ENCODE results near the gene H1-8.
"Not testable (repeated sequence)": the region's sequence is repeated elsewhere in the genome, so short reads cannot be mapped to it uniquely, and the experiment has no call there.

H1-8 gene

GRCh38 chr3:129534428-129535027 lies 8.4 kb upstream of the H1-8 start:
- no peak for DNase-seq

GRCh38 chr3:129535075-129535474 lies 7.9 kb upstream of the H1-8 start:
- DNase-seq = no peak

GRCh38 chr3:129536374-129536667 lies 6.7 kb upstream of the H1-8 start:
- no peak for DNase-seq

- no peak for DNase-seq
Measured at GRCh38 chr3:129536804-129537203, 6.2 kb upstream of the H1-8 start.

GRCh38 chr3:129539206-129539605 lies 3.8 kb upstream of the H1-8 start:
- DNase-seq = no peak

GRCh38 chr3:129540776-129541516 lies 2.0 kb upstream of the H1-8 start:
- DNase-seq = no peak

GRCh38 chr3:129542747-129543146 lies 228 bp upstream of the H1-8 start:
- no peak for DNase-seq

GRCh38 chr3:129543999-129544398 lies 1.0 kb downstream of the H1-8 start:
- no peak for DNase-seq

- not testable (repeated sequence) for DNase-seq
Measured at GRCh38 chr3:129545951-129546350, 3.0 kb downstream of the H1-8 start.

GRCh38 chr3:129547241-129547640 lies 4.3 kb downstream of the H1-8 start:
- no peak for DNase-seq

- DNase-seq = no peak
Measured at GRCh38 chr3:129548104-129548965, 5.4 kb downstream of the H1-8 start.

GRCh38 chr3:129549006-129549800 lies 6.2 kb downstream of the H1-8 start:
- DNase-seq = no peak

- no peak for DNase-seq
Measured at GRCh38 chr3:129549805-129550204, 6.8 kb downstream of the H1-8 start.

GRCh38 chr3:129552287-129553050 lies 9.5 kb downstream of the H1-8 start:
- DNase-seq = no peak

GRCh38 chr3:129553171-129553570 lies 10.2 kb downstream of the H1-8 start:
- no peak for DNase-seq

- no peak for DNase-seq
Measured at GRCh38 chr3:129553719-129554118, 10.7 kb downstream of the H1-8 start.

- DNase-seq = no peak
Measured at GRCh38 chr3:129554356-129555152, 11.6 kb downstream of the H1-8 start.

- no peak for DNase-seq
Measured at GRCh38 chr3:129555153-129555550, 12.2 kb downstream of the H1-8 start.

- DNase-seq = no peak
Measured at GRCh38 chr3:129555616-129556357, 12.8 kb downstream of the H1-8 start.

GRCh38 chr3:129556358-129556695 lies 13.4 kb downstream of the H1-8 start:
- DNase-seq = no peak

Measured in central memory CD4-positive, alpha-beta T cell (primary cell).